Prostate gland (tissue), 2 donors: ENCODE data around the gene NRXN3. TPM values are rescaled to one million over a fixed set of nuclear protein-coding genes. Genes with fewer than 3 reads are reported as not detected.

Source experiments
- DNase-seq: peaks from one replicate; pipeline ENCODE4 v3.0.0-alpha.2; 2019; ENCODE audit warnings: low spot score
- H3K27ac ChIP-seq, 2 donors: fragments of 200-600 bp; sonication (generic); 2 replicates each; pipeline ENCODE4 v1.5.1; 2017 to 2019
- H3K27me3 ChIP-seq: fragments of 200-600 bp; sonication (generic); replicated peaks from 2 replicates; pipeline ENCODE4 v1.5.1; 2019; ENCODE audit not compliant: insufficient read depth
- H3K36me3 ChIP-seq, 2 donors: fragments of 200-600 bp; sonication (generic); 1 replicate in 1 of 2; 2 replicates in 1 of 2; pipeline versions ENCODE4 v1.5.1 to v1.8.1; 2017 to 2019
- H3K4me1 ChIP-seq: fragments of 200-600 bp; sonication (generic); replicated peaks from 2 replicates; pipeline ENCODE4 v1.5.1; 2019
- H3K4me3 ChIP-seq, 2 donors: fragments of 200-600 bp; sonication (generic); 2 replicates each; pipeline ENCODE4 v1.5.1; 2017 to 2019
- H3K9me3 ChIP-seq: fragments of 200-600 bp; sonication (generic); 2 replicates; pipeline ENCODE4 v1.5.1; 2017
- POLR2A ChIP-seq: fragments of 450-650 bp; IDR thresholded peaks from one replicate; pipeline ENCODE4 v1.6.1; 2016; ENCODE audit warnings: antibody characterized with exemption, mild to moderate bottlenecking
- POLR2AphosphoS5 ChIP-seq: sonication (generic); formaldehyde crosslinking; IDR thresholded peaks from one replicate; pipeline ENCODE4 v1.6.1; 2017; ENCODE audit warnings: antibody characterized with exemption
- WGBS: methylation state at CpG from one replicate; pipeline ENCODE4 v1.1.5; 2018; 5-methylcytosine and 5-hydroxymethylcytosine counted together
- intact Hi-C: fragments of 100-400 bp; cut with DNase I; formaldehyde crosslinking; loops from one replicate; pipeline ENCODE4 v1.14.2; 2022
- total RNA-seq, 2 donors: library from RNA; depleted of rRNA; stranded (reverse); fragments of >200 nt; gene quantifications; one replicate each; pipeline ENCODE4 v1.1.0, GENCODE V29; 2016
- TF ChIP-seq, protein P1 (sequence below), 4 experiments: fragments of 200-600 bp in 2 of 4; fragments of 450-650 bp in 2 of 4; sonication (generic) in 2 of 4; IDR thresholded peaks; 1 replicate in 3 of 4; 2 replicates in 1 of 4; pipeline ENCODE4 v1.5.1; 2016 to 2019; ENCODE audit warnings: antibody characterized with exemption in 4 of 4, mild to moderate bottlenecking in 2 of 4, moderate library complexity in 2 of 4

Gene NRXN3
- total RNA-seq, 2 donors from 2014 or later = 6.6 to 8.2 TPM

DNA sequence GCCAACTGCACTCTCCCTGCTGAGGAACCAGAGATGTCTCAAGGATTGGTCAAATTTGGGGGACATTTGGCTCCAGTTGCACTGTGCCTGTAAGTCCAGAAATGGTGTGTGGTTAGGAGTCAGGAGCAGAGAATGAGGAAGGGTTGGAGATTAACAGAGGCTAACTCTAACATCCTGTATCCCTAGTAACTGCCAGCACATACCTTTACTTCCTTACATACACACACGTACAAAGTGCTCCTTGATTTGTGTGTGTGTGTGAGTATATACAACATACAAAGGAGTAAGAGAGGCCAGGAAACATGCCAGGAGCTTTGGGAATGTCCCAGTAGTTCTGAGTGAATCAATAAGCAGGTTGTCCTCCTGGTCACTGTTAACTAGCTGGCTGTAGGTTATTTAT is 39.8 kb upstream of the NRXN3 start:
- Histone ChIP-seq H3K27ac (no peak overlapping the region), H3K27me3 (no peaks in the 10 kb centered on the region), H3K36me3 (no peaks in the 10 kb centered on the region), H3K4me1 (no peaks in the 10 kb centered on the region), H3K4me3 (no peak overlapping the region), H3K9me3 (no peaks in the 10 kb centered on the region)
- no peak for DNase-seq
- intact Hi-C loops = no loop called here
- no peak for TF ChIP-seq POLR2AphosphoS5
- TF ChIP-seq POLR2A = no peak
- TF ChIP-seq, protein P1, sequence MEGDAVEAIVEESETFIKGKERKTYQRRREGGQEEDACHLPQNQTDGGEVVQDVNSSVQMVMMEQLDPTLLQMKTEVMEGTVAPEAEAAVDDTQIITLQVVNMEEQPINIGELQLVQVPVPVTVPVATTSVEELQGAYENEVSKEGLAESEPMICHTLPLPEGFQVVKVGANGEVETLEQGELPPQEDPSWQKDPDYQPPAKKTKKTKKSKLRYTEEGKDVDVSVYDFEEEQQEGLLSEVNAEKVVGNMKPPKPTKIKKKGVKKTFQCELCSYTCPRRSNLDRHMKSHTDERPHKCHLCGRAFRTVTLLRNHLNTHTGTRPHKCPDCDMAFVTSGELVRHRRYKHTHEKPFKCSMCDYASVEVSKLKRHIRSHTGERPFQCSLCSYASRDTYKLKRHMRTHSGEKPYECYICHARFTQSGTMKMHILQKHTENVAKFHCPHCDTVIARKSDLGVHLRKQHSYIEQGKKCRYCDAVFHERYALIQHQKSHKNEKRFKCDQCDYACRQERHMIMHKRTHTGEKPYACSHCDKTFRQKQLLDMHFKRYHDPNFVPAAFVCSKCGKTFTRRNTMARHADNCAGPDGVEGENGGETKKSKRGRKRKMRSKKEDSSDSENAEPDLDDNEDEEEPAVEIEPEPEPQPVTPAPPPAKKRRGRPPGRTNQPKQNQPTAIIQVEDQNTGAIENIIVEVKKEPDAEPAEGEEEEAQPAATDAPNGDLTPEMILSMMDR (IDR thresholded peaks at IDR 0.05) = no peak
- WGBS = 33% methylated on average over 1 of the region's 1 CpG

DNA sequence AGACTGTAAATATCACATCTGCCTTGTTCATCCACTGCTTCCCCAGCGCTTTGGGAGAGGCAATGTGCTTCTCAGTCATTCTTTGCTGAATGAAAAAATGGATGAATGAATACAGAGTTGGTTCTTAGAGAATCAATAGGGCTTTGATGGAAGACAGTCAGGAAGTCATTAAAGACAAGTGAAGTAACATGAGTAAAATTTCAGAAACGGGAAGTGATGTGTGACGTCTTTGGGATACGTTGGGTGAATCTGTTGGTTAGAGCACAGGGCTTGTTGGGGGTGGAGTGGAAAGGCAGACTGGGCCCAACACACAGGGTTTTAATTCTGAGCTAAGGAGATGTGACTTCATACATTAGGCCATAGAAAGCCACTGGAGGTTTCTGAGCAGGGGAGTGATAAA is 39.0 kb upstream of the NRXN3 start:
- Histone ChIP-seq H3K4me1 (no peaks in the 10 kb centered on the region), H3K36me3 (no peaks in the 10 kb centered on the region), H3K9me3 (no peaks in the 10 kb centered on the region), H3K27me3 (no peaks in the 10 kb centered on the region), H3K4me3 (no peak overlapping the region), H3K27ac (no peak overlapping the region)
- WGBS = 85% methylated on average over 4 of the region's 4 CpGs
- TF ChIP-seq, protein P1 (IDR thresholded peaks at IDR 0.05) = no peak
- TF ChIP-seq POLR2A (no peak), POLR2AphosphoS5 (no peak)
- DNase-seq = no peak
- intact Hi-C loops = no loop called here

- Histone ChIP-seq H3K4me3 (no peak overlapping the region), H3K9me3 (no peaks in the 10 kb centered on the region), H3K4me1 (no peaks in the 10 kb centered on the region), H3K27ac (no peak overlapping the region), H3K27me3 (no peaks in the 10 kb centered on the region), H3K36me3 (no peaks in the 10 kb centered on the region)
- no peak for DNase-seq
- no peak for TF ChIP-seq POLR2A
- no peak for TF ChIP-seq POLR2AphosphoS5
- TF ChIP-seq, protein P1 (IDR thresholded peaks at IDR 0.05) = no peak
- WGBS = 74% methylated on average over 5 of the region's 5 CpGs
- intact Hi-C loops = no loop called here
These were observed 38.6 kb upstream of the NRXN3 start for GRCh38 chr14:78131616-78132015.

- Histone ChIP-seq H3K4me1 (no peaks in the 10 kb centered on the region), H3K36me3 (no peaks in the 10 kb centered on the region), H3K27me3 (no peaks in the 10 kb centered on the region), H3K4me3 (no peak overlapping the region), H3K27ac (no peak overlapping the region), H3K9me3 (no peaks in the 10 kb centered on the region)
- 29% methylated on average over 4 of the region's 4 CpGs for WGBS
- intact Hi-C loops = no loop called here
- no peak for DNase-seq
- TF ChIP-seq POLR2AphosphoS5 = no peak
- TF ChIP-seq POLR2A = no peak
- TF ChIP-seq, protein P1 (IDR thresholded peaks at IDR 0.05) = no peak
These were observed 34.7 kb upstream of the NRXN3 start for GRCh38 chr14:78135450-78135891.

DNA sequence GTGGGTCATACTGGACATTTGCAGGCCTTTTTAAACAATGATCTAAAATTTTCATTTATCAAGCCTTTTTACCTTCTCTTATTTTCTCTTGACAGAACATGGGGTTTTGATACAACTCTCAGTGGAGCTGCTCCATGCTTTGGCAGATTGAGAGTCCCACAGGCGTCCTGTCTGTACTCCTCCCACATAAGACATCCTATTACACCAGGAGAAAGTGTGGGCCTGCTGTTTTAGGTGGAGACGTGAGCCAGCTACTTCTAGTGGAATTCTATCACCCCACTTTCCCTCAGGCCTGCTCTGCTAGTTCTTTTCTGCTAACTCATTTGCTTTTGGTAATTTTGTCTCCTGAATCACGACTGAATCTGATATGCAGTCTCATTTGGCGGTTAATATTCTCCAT is 33.5 kb upstream of the NRXN3 start:
- H3K27me3 ChIP-seq = no peaks in the 10 kb centered on the region
- intact Hi-C loops = no loop called here
- H3K9me3 ChIP-seq = no peaks in the 10 kb centered on the region
- no peak for DNase-seq
- WGBS = 59% methylated on average over 4 of the region's 4 CpGs
- no peaks in the 10 kb centered on the region for H3K4me1 ChIP-seq
- no peak for TF ChIP-seq POLR2AphosphoS5
- TF ChIP-seq, protein P1 (IDR thresholded peaks at IDR 0.05) = no peak
- no peak for TF ChIP-seq POLR2A
- no peak overlapping the region for H3K4me3 ChIP-seq
- H3K36me3 ChIP-seq = no peaks in the 10 kb centered on the region
- no peak overlapping the region for H3K27ac ChIP-seq
